SK-N-SH treated with all-trans-retinoic acid at 6 μM for 48 hours (cell line): ENCODE results near the gene SNCB.

Experiments used
- GLIS3 ChIP-seq: fragments of 250-450 bp; sonication (Bioruptor Pico); IDR thresholded peaks from 2 replicates; pipeline ENCODE4 v1.5.0; 2020; ENCODE audit warnings: mild to moderate bottlenecking, moderate library complexity
- ISL1 ChIP-seq: fragments of 250-450 bp; sonication (Bioruptor Pico); IDR thresholded peaks from 2 replicates; pipeline ENCODE4 v2.1.2; 2022; ENCODE audit warnings: mild to moderate bottlenecking, moderate library complexity
- PPARA ChIP-seq: fragments of 250-450 bp; sonication (Bioruptor Pico); IDR thresholded peaks from 2 replicates; pipeline ENCODE4 v1.5.0; 2020; ENCODE audit warnings: mild to moderate bottlenecking, borderline replicate concordance
- SNAI2 ChIP-seq: fragments of 250-450 bp; sonication (Bioruptor Pico); IDR thresholded peaks from 2 replicates; pipeline ENCODE4 v1.5.0; 2020; ENCODE audit warnings: mild to moderate bottlenecking, moderate library complexity
- TF ChIP-seq, protein P1 (sequence below): fragments of 250-450 bp; sonication (Bioruptor Pico); IDR thresholded peaks from 2 replicates; pipeline ENCODE4 v1.5.1; 2021; ENCODE audit warnings: mild to moderate bottlenecking, moderate library complexity
- TF ChIP-seq, protein P2 (sequence below): fragments of 250-450 bp; sonication (Bioruptor Pico); IDR thresholded peaks from 2 replicates; pipeline ENCODE4 v1.8.0; 2020; ENCODE audit warnings: mild to moderate bottlenecking, moderate library complexity, borderline replicate concordance

DNA sequence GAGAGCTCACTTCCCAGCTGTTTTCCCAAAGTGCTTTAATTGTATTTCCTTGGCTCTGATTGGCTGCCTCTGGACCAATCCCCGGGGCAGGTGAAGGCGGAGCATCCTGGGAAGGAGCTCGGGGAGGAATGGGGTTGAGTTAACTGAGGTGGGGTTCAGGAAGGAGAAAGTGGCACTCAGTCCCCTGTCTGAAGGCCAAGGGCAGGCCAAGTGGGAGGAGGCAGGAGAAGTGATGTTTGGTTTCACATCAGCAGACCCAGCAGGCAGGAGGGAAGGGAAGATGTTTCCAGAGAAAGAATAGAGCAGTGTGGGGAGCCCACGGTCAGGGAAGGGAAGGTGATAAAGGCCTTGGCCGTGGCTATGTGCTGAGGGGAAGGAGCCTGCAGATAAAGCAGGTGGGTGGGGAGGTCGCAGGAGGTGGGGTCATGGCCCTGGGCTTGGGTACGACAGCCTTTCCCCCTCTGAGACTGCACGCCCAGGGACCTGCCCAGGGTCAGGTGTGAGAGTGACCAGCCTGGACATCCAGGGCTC is 20.1 kb upstream of the SNCB start:
- TF ChIP-seq GLIS3 (CRISPR knock-in tag) (no peak), PPARA (no peak), SNAI2 (CRISPR knock-in tag) (no peak), ISL1 (CRISPR knock-in tag) (no peak)
- TF ChIP-seq, protein P1, sequence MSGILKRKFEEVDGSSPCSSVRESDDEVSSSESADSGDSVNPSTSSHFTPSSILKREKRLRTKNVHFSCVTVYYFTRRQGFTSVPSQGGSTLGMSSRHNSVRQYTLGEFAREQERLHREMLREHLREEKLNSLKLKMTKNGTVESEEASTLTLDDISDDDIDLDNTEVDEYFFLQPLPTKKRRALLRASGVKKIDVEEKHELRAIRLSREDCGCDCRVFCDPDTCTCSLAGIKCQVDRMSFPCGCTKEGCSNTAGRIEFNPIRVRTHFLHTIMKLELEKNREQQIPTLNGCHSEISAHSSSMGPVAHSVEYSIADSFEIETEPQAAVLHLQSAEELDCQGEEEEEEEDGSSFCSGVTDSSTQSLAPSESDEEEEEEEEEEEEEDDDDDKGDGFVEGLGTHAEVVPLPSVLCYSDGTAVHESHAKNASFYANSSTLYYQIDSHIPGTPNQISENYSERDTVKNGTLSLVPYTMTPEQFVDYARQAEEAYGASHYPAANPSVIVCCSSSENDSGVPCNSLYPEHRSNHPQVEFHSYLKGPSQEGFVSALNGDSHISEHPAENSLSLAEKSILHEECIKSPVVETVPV (CRISPR knock-in tag), result no peak
- TF ChIP-seq, protein P2, sequence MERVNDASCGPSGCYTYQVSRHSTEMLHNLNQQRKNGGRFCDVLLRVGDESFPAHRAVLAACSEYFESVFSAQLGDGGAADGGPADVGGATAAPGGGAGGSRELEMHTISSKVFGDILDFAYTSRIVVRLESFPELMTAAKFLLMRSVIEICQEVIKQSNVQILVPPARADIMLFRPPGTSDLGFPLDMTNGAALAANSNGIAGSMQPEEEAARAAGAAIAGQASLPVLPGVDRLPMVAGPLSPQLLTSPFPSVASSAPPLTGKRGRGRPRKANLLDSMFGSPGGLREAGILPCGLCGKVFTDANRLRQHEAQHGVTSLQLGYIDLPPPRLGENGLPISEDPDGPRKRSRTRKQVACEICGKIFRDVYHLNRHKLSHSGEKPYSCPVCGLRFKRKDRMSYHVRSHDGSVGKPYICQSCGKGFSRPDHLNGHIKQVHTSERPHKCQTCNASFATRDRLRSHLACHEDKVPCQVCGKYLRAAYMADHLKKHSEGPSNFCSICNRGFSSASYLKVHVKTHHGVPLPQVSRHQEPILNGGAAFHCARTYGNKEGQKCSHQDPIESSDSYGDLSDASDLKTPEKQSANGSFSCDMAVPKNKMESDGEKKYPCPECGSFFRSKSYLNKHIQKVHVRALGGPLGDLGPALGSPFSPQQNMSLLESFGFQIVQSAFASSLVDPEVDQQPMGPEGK (CRISPR knock-in tag), result no peak
